ENCODE data around the gene RSRC2. TPM values are rescaled to one million over a fixed set of nuclear protein-coding genes. Genes with fewer than 3 reads are reported as not detected.

RSRC2 gene
- total RNA-seq, 1 experiment from 2014 or later: 77.9 TPM

- BruUV-seq (replicated peaks): no TSS peak
- Histone ChIP-seq H3K27me3 (replicated peaks; ENCODE audit: control insufficient read depth, insufficient read depth, low read length) (no peaks in the 10 kb centered on the region), H3K36me3 (ENCODE audit: control insufficient read depth, insufficient read depth, low read length) (no peaks in the 10 kb centered on the region), H3K4me3 (ENCODE audit: low read depth, low read length) (no peak overlapping the region), H3K4me1 (peaks cover 23% of the 10 kb centered on the region), H3K9me3 (no peaks in the 10 kb centered on the region)
- no peak for DNase-seq
- intact Hi-C loops (cut with micrococcal nuclease; ENCODE audit: unreplicated experiment): no loop called here
- POLR2A ChIA-PET: no interaction called here
- peaks cover 15% of the 10 kb centered on the region for H3K36me3 Mint-ChIP-seq (ENCODE audit: insufficient read depth, unreplicated experiment)
- no peak for TF ChIP-seq CTCF (IDR thresholded peaks at IDR 0.05; ENCODE audit: insufficient read depth in 1 of 2, low read depth in 1 of 2, low read length in 1 of 2, severe bottlenecking in 1 of 2, unreplicated experiment in 1 of 2)
- H3K27me3 Mint-ChIP-seq (ENCODE audit: insufficient read depth, unreplicated experiment): no peaks in the 10 kb centered on the region
- peaks cover 6% of the 10 kb centered on the region for H3K4me1 Mint-ChIP-seq (ENCODE audit: low read depth, unreplicated experiment)
- no peaks in the 10 kb centered on the region for H3K9me3 Mint-ChIP-seq (ENCODE audit: unreplicated experiment)
- no peak overlapping the region for H3K4me3 Mint-ChIP-seq (ENCODE audit: unreplicated experiment)
- no peak overlapping the region for H3K27ac Mint-ChIP-seq (ENCODE audit: unreplicated experiment)
- CTCF ChIA-PET: no interaction called here
Measured at GRCh38 chr12:122460061-122460460, 66.7 kb downstream of the RSRC2 start.

- H3K4me1 Mint-ChIP-seq (ENCODE audit: low read depth, unreplicated experiment): peaks cover 6% of the 10 kb centered on the region
Measured at GRCh38 chr12:122459211-122459610, 67.5 kb downstream of the RSRC2 start.

GRCh38 chr12:122458105-122459035 lies 68.4 kb downstream of the RSRC2 start:
- POLR2A ChIA-PET: no interaction called here
- H3K9me3 ChIP-seq: no peaks in the 10 kb centered on the region
- TF ChIP-seq CTCF (IDR thresholded peaks at IDR 0.05; ENCODE audit: insufficient read depth in 1 of 2, low read depth in 1 of 2, low read length in 1 of 2, severe bottlenecking in 1 of 2, unreplicated experiment in 1 of 2): no peak
- no peak for DNase-seq
- H3K36me3 ChIP-seq (ENCODE audit: control insufficient read depth, insufficient read depth, low read length): no peaks in the 10 kb centered on the region
- no peak overlapping the region for H3K4me3 ChIP-seq (ENCODE audit: low read depth, low read length)
- peaks cover 23% of the 10 kb centered on the region for H3K4me1 ChIP-seq
- Mint-ChIP-seq H3K4me1 (ENCODE audit: low read depth, unreplicated experiment) (peaks cover 6% of the 10 kb centered on the region), H3K4me3 (ENCODE audit: unreplicated experiment) (no peak overlapping the region), H3K27ac (ENCODE audit: unreplicated experiment) (no peak overlapping the region), H3K36me3 (ENCODE audit: insufficient read depth, unreplicated experiment) (peaks cover 6% of the 10 kb centered on the region), H3K27me3 (ENCODE audit: insufficient read depth, unreplicated experiment) (no peaks in the 10 kb centered on the region), H3K9me3 (ENCODE audit: unreplicated experiment) (no peaks in the 10 kb centered on the region)
- no TSS peak for BruUV-seq (replicated peaks)
- CTCF ChIA-PET: no interaction called here
- no peaks in the 10 kb centered on the region for H3K27me3 ChIP-seq (replicated peaks; ENCODE audit: control insufficient read depth, insufficient read depth, low read length)
- intact Hi-C loops (cut with micrococcal nuclease; ENCODE audit: unreplicated experiment): no loop called here

More at GRCh38 chr12:122459211-122459610, 67.5 kb downstream of the RSRC2 start:
- Histone ChIP-seq H3K4me3 (ENCODE audit: low read depth, low read length) (no peak overlapping the region), H3K9me3 (no peaks in the 10 kb centered on the region), H3K36me3 (ENCODE audit: control insufficient read depth, insufficient read depth, low read length) (no peaks in the 10 kb centered on the region), H3K27me3 (replicated peaks; ENCODE audit: control insufficient read depth, insufficient read depth, low read length) (no peaks in the 10 kb centered on the region), H3K4me1 (peaks cover 23% of the 10 kb centered on the region)
- ChIA-PET CTCF (no interaction called here), POLR2A (interaction anchor here (0.7 kb wide), 1 partner anchor 47 kb away, joined by 4 read pairs; no protein-coding TSS in a partner anchor)
- no peaks in the 10 kb centered on the region for H3K9me3 Mint-ChIP-seq (ENCODE audit: unreplicated experiment)
- no TSS peak for BruUV-seq (replicated peaks)
- intact Hi-C loops (cut with micrococcal nuclease; ENCODE audit: unreplicated experiment): no loop called here
- H3K27ac Mint-ChIP-seq (ENCODE audit: unreplicated experiment): no peak overlapping the region
- TF ChIP-seq CTCF (IDR thresholded peaks at IDR 0.05; ENCODE audit: insufficient read depth in 1 of 2, low read depth in 1 of 2, low read length in 1 of 2, severe bottlenecking in 1 of 2, unreplicated experiment in 1 of 2): no peak
- peaks cover 10% of the 10 kb centered on the region for H3K36me3 Mint-ChIP-seq (ENCODE audit: insufficient read depth, unreplicated experiment)
- no peak overlapping the region for H3K4me3 Mint-ChIP-seq (ENCODE audit: unreplicated experiment)
- H3K27me3 Mint-ChIP-seq (ENCODE audit: insufficient read depth, unreplicated experiment): no peaks in the 10 kb centered on the region
- DNase-seq: no peak
